GM12878 (cell line): ENCODE data around the gene ARHGAP26. TPM values are rescaled to one million over a fixed set of nuclear protein-coding genes. Genes with fewer than 3 reads are reported as not detected.

Experiments used
- CBX5 ChIP-seq: sonication (generic); IDR thresholded peaks from 2 replicates; pipeline ENCODE4 v1.6.1; 2016; ENCODE audit warnings: low read depth, moderate library complexity, mild to moderate bottlenecking, inconsistent platforms
- CREB1 ChIP-seq: IDR thresholded peaks from 2 replicates; pipeline ENCODE4 v1.6.1; 2012; ENCODE audit warnings: low read depth, mild to moderate bottlenecking, inconsistent platforms
- DPF2 ChIP-seq: fragments of 450-650 bp; IDR thresholded peaks from 2 replicates; pipeline ENCODE4 v1.6.1; 2017; ENCODE audit warnings: mild to moderate bottlenecking
- ESRRA ChIP-seq: IDR thresholded peaks from 2 replicates; pipeline ENCODE4 v1.6.1; 2012; ENCODE audit warnings: mild to moderate bottlenecking, low read length, improper control_type of control experiment
- EZH2 ChIP-seq: IDR thresholded peaks from 2 replicates; pipeline ENCODE4 v1.6.1; 2012; ENCODE audit warnings: low read depth, mild to moderate bottlenecking, control low read depth, inconsistent platforms, low read length, borderline replicate concordance; ENCODE audit not compliant: control insufficient read depth
- HSF1 ChIP-seq: fragments of 150-350 bp; IDR thresholded peaks from 2 replicates; pipeline ENCODE4 v1.6.1; 2014; ENCODE audit warnings: mild to moderate bottlenecking, low read depth, low read length
- IKZF2 ChIP-seq, 2 experiments: fragments of 450-650 bp; IDR thresholded peaks; 2 replicates each; pipeline ENCODE4 v1.6.1; 2017; ENCODE audit warnings: mild to moderate bottlenecking in 2 of 2, moderate library complexity in 2 of 2
- JUND ChIP-seq: IDR thresholded peaks from 2 replicates; pipeline ENCODE4 v1.6.1; 2012; ENCODE audit warnings: low read depth, mild to moderate bottlenecking, low read length, improper control_type of control experiment, moderate library complexity
- LARP7 ChIP-seq: fragments of 450-650 bp; IDR thresholded peaks from 2 replicates; pipeline ENCODE4 v1.6.1; 2017; ENCODE audit warnings: mild to moderate bottlenecking
- MTA2 ChIP-seq: fragments of 450-650 bp; IDR thresholded peaks from 2 replicates; pipeline ENCODE4 v1.6.1; 2016; ENCODE audit warnings: low read depth, mild to moderate bottlenecking, moderate library complexity
- NFXL1 ChIP-seq: fragments of 450-650 bp; IDR thresholded peaks from 2 replicates; pipeline ENCODE4 v1.6.1; 2017; ENCODE audit warnings: antibody characterized with exemption, mild to moderate bottlenecking, borderline replicate concordance
- NRF1 ChIP-seq: conservative IDR thresholded peaks from 2 replicates; pipeline ENCODE4 v1.6.1; 2011; ENCODE audit warnings: mild to moderate bottlenecking, low read depth, low read length, improper control_type of control experiment
- POLR2A ChIP-seq: IDR thresholded peaks from 2 replicates; pipeline ENCODE4 v1.6.1; 2011; ENCODE audit warnings: low read depth, mild to moderate bottlenecking, low read length
- TAF1 ChIP-seq: IDR thresholded peaks from 2 replicates; pipeline ENCODE4 v1.6.1; 2011; ENCODE audit warnings: mild to moderate bottlenecking, low read depth, low read length, borderline replicate concordance
- TCF12 ChIP-seq: IDR thresholded peaks from 2 replicates; pipeline ENCODE4 v1.6.1; 2011; ENCODE audit warnings: low read depth, mild to moderate bottlenecking, low read length
- ZBTB11 ChIP-seq: fragments of 450-650 bp; formaldehyde crosslinking; IDR thresholded peaks from 2 replicates; pipeline ENCODE4 v1.5.0; 2022; ENCODE audit warnings: mild to moderate bottlenecking, missing genetic modification characterization
- ZBTB4 ChIP-seq: fragments of 450-650 bp; formaldehyde crosslinking; IDR thresholded peaks from 2 replicates; pipeline ENCODE4 v1.4.0; 2022; ENCODE audit warnings: mild to moderate bottlenecking, moderate library complexity
- ZNF217 ChIP-seq: fragments of 450-650 bp; IDR thresholded peaks from 2 replicates; pipeline ENCODE4 v1.6.1; 2017; ENCODE audit warnings: antibody characterized with exemption, mild to moderate bottlenecking
- ZNF687 ChIP-seq: fragments of 450-650 bp; IDR thresholded peaks from 2 replicates; pipeline ENCODE4 v1.6.1; 2017; ENCODE audit warnings: mild to moderate bottlenecking, moderate library complexity
- polyA plus RNA-seq, 11 experiments: library from polyadenylated mRNA; depleted of rRNA in 4 of 11; unstranded in 6 of 11; stranded (reverse) in 5 of 11; fragments of >200 nt; fragmentation: Nextera tagmentation in 4 of 11; fragmentation: Illumina TruSeq in 1 of 11; extraction: Ambion mirVana in 4 of 11; extraction: Trizol in 1 of 11; gene quantifications; 1 replicate in 1 of 11; 2 replicates in 10 of 11; pipeline versions ENCODE4 v1.2.1 to v1.2.3, GENCODE V29; 2011 to 2016; ENCODE audit warnings: inconsistent platforms in 2 of 11, missing spikeins in 2 of 11, low read depth in 1 of 11
- total RNA-seq, 4 experiments: library from RNA; depleted of rRNA in 3 of 4; stranded (reverse); fragments of >200 nt in 3 of 4; fragmentation: Illumina TruSeq in 1 of 4; extraction: Trizol in 1 of 4; gene quantifications; 2 replicates each; pipeline versions ENCODE4 v1.2.1 to v1.2.3, GENCODE V29; 2013 to 2021

The ARHGAP26 gene
- total and polyA plus RNA-seq, 10 of the 15 experiments (the other 5 are each of a cell fraction or from before 2014, with no cell fraction given): 9.4 to 41.5 (median 19.3) TPM

GRCh38 chr5:143134900-143135299 lies 364.7 kb downstream of the ARHGAP26 start (continued):
- TF ChIP-seq ZBTB4 (CRISPR knock-in tag): no peak
- TF ChIP-seq NFXL1: no peak
- TF ChIP-seq IKZF2 (IDR thresholded peaks at IDR 0.05): peak; percentile 40 to 62; a peak in 3 of 4 replicates
- TF ChIP-seq CBX5: no peak
- TF ChIP-seq EZH2: no peak
- no peak for TF ChIP-seq HSF1
- no peak for TF ChIP-seq ESRRA
- no peak for TF ChIP-seq LARP7
- TF ChIP-seq DPF2: no peak
- TF ChIP-seq ZBTB11: no peak
- no peak for TF ChIP-seq JUND
- no peak for TF ChIP-seq TAF1
- TF ChIP-seq TCF12: 0 out of 2 replicates have a peak, but pooled peaks have one; percentile 23
- no peak for TF ChIP-seq ZNF217
- no peak for TF ChIP-seq MTA2
- no peak for TF ChIP-seq NRF1
- 0 out of 2 replicates have a peak, but pooled peaks have one; percentile 27 for TF ChIP-seq CREB1
- no peak for TF ChIP-seq POLR2A
- TF ChIP-seq ZNF687: peak; percentile 37; the same call in 1 of the 2 replicates
